Heart left ventricle (tissue), 13 donors: Measurements from ENCODE around the gene AARSD1.

Experiments
- CTCF ChIP-seq, 12 donors: fragments of 200-600 bp; sonication (generic) in 4 of 12; IDR thresholded peaks; one replicate each; pipeline versions ENCODE4 v1.5.0 to v1.8.0; 2018 to 2022; ENCODE audit warnings: antibody characterized with exemption in 12 of 12, mild to moderate bottlenecking in 5 of 12
- POLR2A ChIP-seq, 2 donors: fragments of 450-650 bp; IDR thresholded peaks; one replicate each; pipeline ENCODE4 v1.6.1; 2017; ENCODE audit warnings: antibody characterized with exemption in 2 of 2, mild to moderate bottlenecking in 2 of 2, moderate library complexity in 2 of 2
- donor health status: ischemic (EF 13 %, LVEDD 7.1; RV severe dilation, severe dysfunction).
- donor health status: DM: no; HTN: yes; CAD: no.
- donor health status: DM: no; HTN: no; CAD: no.
- donor health status: ischemic (EF 25% LVEDD 6.9; RV normal size, moderate dysfunction).
- donor health status: ischemic (EF 25% LVEDD 5.7; RV mildly dilated, moderate dysfunction).
- donor health status: ischemic (EF 35%, LVEDD 5.7; RV mildly dilated, moderate dysfunction).
- donor health status: nonischemic (EF 11% LVEDD 7.7; RV severe dilation, severe dysfunction).
- donor health status: DM: yes; HTN: yes; CAD: no.
- donor health status: PGD.
- donor health status: ischemic (EF 29% LVEDD 5.4; RV normal size, mild dysfunction).
- donor health status: nonischemic (EF 23%, LVEDD 6.1; RV moderate dilation, normal function).

GRCh38 chr17:42946812-42947211 is 17.4 kb downstream of the AARSD1 start:
- TF ChIP-seq CTCF (IDR thresholded peaks at IDR 0.05) (no peak), POLR2A (IDR thresholded peaks at IDR 0.05) (no peak)
